ENCODE data around the gene PCDH15. TPM values are rescaled to one million over a fixed set of nuclear protein-coding genes. Genes with fewer than 3 reads are reported as not detected.

PCDH15 gene
- total and polyA plus RNA-seq, 2 of the 8 experiments (the other 6 are each of a cell fraction or from before 2014, with no cell fraction given): 0.11 TPM; not detected in 1

- Histone ChIP-seq H3K4me1 (replicated peaks in 1 of 4; ENCODE audit: control insufficient read depth in 3 of 4, insufficient read depth in 4 of 4, low read length in 3 of 4) (no peaks in the 10 kb centered on the region), H2AFZ (ENCODE audit: low read length) (no peak overlapping the region), H2BK12ac (ENCODE audit: low read depth, low read length) (no peak overlapping the region), H3K79me1 (ENCODE audit: low read depth, low read length) (no peaks in the 10 kb centered on the region), H3K23ac (ENCODE audit: insufficient read length) (no peak overlapping the region), H2BK5ac (ENCODE audit: low read depth, low read length) (no peak overlapping the region), H4K91ac (replicated peaks; ENCODE audit: insufficient read length, low read length) (no peak overlapping the region), H3K23me2 (ENCODE audit: low read depth, low read length) (no peaks in the 10 kb centered on the region), H3K9ac (replicated peaks in 1 of 4; ENCODE audit: extremely low read depth in 1 of 4, low read depth in 3 of 4, low read length in 3 of 4) (no peak overlapping the region), H4K8ac (ENCODE audit: extremely low read depth, insufficient read depth, low read length) (no peak overlapping the region), H3K36me3 (ENCODE audit: control insufficient read depth in 2 of 4, insufficient read depth in 4 of 4, low read length in 3 of 4) (no peaks in the 10 kb centered on the region; a peak in 1 of 8 replicates), H3K4ac (replicated peaks; ENCODE audit: insufficient read length, low read depth, low read length) (no peak overlapping the region), H3K4me3 (ENCODE audit: extremely low read depth in 1 of 4, insufficient read depth in 2 of 4, low read depth in 3 of 4, low read length in 4 of 4) (no peak overlapping the region), H3K18ac (ENCODE audit: extremely low read depth, low read length) (no peak overlapping the region), H2BK20ac (ENCODE audit: low read length) (no peak overlapping the region), H3K27me3 (replicated peaks in 1 of 4; ENCODE audit: control insufficient read depth in 3 of 4, extremely low read depth in 1 of 4, insufficient read depth in 3 of 4, low read length in 3 of 4) (no peaks in the 10 kb centered on the region), H3K4me2 (ENCODE audit: insufficient read depth in 1 of 2, low read depth in 2 of 2, low read length in 2 of 2) (no peak overlapping the region), H3K9me3 (ENCODE audit: insufficient read depth in 2 of 2, low read depth in 1 of 2, low read length in 1 of 2) (0 out of 4 replicates have a peak, but pooled peaks cover 0 to 3% of the 10 kb centered on the region in 2 experiments), H2BK15ac (ENCODE audit: low read length) (no peak overlapping the region), H3K79me2 (ENCODE audit: control insufficient read depth in 1 of 2, insufficient read depth in 2 of 2, low read length in 2 of 2) (no peaks in the 10 kb centered on the region), H3K27ac (ENCODE audit: low read depth, low read length) (no peak overlapping the region), H3K14ac (ENCODE audit: insufficient read length) (no peak overlapping the region), H2BK120ac (replicated peaks; ENCODE audit: low read depth, low read length) (no peak overlapping the region), H3K56ac (replicated peaks; ENCODE audit: insufficient read length, low read depth, low read length) (no peak overlapping the region), H2AK5ac (ENCODE audit: low read depth, low read length) (no peak overlapping the region), H4K5ac (ENCODE audit: insufficient read length, low read depth, low read length) (no peak overlapping the region), H4K20me1 (replicated peaks in 1 of 2; ENCODE audit: control insufficient read depth in 1 of 2, insufficient read depth in 2 of 2, low read length in 2 of 2) (no peaks in the 10 kb centered on the region)
- WGBS, 2 experiments (ENCODE audit: extremely low coverage in 1 of 2, insufficient coverage in 1 of 2, insufficient read length in 1 of 2, insufficient replicate concordance in 2 of 2, low coverage in 1 of 2, low lambda C conversion rate in 2 of 2, missing lambda C conversion rate in 1 of 2): 80% methylated on average over 8 of the region's 8 CpGs; no CpG with 5 or more reads in 1 of the 2 experiments
- POLR2A ChIA-PET (ENCODE audit: partially characterized antibody): no interaction called here
- FAIRE-seq (no peak), DNase-seq (ENCODE audit: low read depth in 1 of 2, low spot score in 2 of 2) (no peak)
- CTCF ChIA-PET (ENCODE audit: partially characterized antibody): no interaction called here
- TF ChIP-seq KDM4A (IDR thresholded peaks at IDR 0.05; ENCODE audit: low read depth, low read length, severe bottlenecking) (no peak), KDM1A (IDR thresholded peaks at IDR 0.05; ENCODE audit: borderline replicate concordance, low read length) (no peak), CHD2 (IDR thresholded peaks at IDR 0.05; ENCODE audit: low read length) (no peak), JUND (IDR thresholded peaks at IDR 0.05; ENCODE audit: low read length) (no peak), TCF12 (IDR thresholded peaks at IDR 0.05; ENCODE audit: low read depth, low read length) (no peak), PHF8 (conservative IDR thresholded peaks at IDR 0.05; ENCODE audit: low read depth, low read length) (no peak), CBX8 (IDR thresholded peaks at IDR 0.05; ENCODE audit: borderline replicate concordance, low read depth, low read length) (no peak), TEAD4 (IDR thresholded peaks at IDR 0.05; ENCODE audit: low read depth, low read length) (no peak), SP1 (IDR thresholded peaks at IDR 0.05; ENCODE audit: low read depth, low read length) (no peak), CHD1 (IDR thresholded peaks at IDR 0.05; ENCODE audit: low read depth, low read length) (no peak), SIN3A (conservative IDR thresholded peaks at IDR 0.05 in 1 of 2, IDR thresholded peaks at IDR 0.05 in 1 of 2; ENCODE audit: low read depth in 1 of 2, low read length in 2 of 2) (no peak), SP2 (IDR thresholded peaks at IDR 0.05; ENCODE audit: low read length) (no peak), TBP (IDR thresholded peaks at IDR 0.05; ENCODE audit: low read depth, low read length) (no peak)
- TF ChIP-seq, protein P1, sequence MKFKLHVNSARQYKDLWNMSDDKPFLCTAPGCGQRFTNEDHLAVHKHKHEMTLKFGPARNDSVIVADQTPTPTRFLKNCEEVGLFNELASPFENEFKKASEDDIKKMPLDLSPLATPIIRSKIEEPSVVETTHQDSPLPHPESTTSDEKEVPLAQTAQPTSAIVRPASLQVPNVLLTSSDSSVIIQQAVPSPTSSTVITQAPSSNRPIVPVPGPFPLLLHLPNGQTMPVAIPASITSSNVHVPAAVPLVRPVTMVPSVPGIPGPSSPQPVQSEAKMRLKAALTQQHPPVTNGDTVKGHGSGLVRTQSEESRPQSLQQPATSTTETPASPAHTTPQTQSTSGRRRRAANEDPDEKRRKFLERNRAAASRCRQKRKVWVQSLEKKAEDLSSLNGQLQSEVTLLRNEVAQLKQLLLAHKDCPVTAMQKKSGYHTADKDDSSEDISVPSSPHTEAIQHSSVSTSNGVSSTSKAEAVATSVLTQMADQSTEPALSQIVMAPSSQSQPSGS (IDR thresholded peaks at IDR 0.05; ENCODE audit: low read length): no peak
Observed at GRCh38 chr10:54708591-54708990, 92.4 kb downstream of the PCDH15 start.
